Fibroblast of gingiva (primary cell): ENCODE results near the gene ZDHHC11B.
"Not testable (repeated sequence)": the region's sequence is repeated elsewhere in the genome, so short reads cannot be mapped to it uniquely, and the experiment has no call there.

ENCODE experiments used
- DNase-seq: peaks from one replicate; pipeline ENCODE4 v3.0.0-alpha.2; 2011; ENCODE audit warnings: low read depth

ZDHHC11B gene, protein sequence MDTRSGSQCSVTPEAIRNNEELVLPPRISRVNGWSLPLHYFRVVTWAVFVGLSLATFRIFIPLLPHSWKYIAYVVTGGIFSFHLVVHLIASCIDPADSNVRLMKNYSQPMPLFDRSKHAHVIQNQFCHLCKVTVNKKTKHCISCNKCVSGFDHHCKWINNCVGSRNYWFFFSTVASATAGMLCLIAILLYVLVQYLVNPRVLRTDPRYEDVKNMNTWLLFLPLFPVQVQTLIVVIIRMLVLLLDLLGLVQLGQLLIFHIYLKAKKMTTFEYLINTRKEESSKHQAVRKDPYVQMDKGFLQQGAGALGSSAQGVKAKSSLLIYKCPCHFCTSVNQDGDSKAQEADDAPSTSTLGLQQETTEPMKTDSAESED

DNA sequence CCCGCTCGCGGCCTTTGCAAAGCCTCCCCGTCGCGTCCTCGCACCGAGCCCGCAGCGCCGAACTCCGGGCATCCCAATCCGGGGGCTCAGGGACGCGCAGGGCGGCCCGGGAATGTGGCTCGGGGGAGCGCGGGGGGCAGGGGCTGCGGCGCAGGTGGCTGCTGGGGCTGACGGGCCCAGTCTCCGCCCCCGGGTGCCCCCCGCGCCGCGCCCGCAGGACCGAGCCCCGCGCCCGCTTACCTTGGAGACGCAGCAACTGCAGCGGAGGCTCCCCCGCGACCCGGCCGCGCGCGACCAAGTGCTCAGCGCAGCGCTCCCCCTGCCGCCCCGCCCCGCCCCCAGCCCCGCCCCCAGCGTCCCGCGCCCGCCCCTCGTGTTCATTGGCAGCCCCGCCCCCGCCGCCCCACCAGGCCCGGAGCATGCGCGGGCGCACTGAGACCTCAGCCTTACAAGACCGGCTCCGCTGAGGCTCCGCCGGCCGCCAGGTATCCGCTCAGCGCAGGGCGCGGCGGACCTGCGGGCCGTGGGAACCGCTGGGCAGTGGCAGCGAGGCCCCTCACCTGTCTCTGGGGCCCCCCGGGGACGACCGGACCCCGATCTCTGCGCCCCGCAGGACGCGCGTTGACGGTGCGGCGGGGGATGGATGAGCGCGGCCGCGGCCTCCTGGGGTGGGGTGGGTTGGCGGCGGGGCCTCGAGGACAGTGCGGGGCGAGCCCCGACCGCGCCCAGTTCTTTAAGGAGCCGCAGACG lies at the start of gene ZDHHC11B:
TSS of gene ZDHHC11B (minus strand) at position 302 of the 750 bp plus-strand sequence. CDS start 17,810 bp downstream, outside the sequence.
- DNase-seq = peak; percentile 38

DNA sequence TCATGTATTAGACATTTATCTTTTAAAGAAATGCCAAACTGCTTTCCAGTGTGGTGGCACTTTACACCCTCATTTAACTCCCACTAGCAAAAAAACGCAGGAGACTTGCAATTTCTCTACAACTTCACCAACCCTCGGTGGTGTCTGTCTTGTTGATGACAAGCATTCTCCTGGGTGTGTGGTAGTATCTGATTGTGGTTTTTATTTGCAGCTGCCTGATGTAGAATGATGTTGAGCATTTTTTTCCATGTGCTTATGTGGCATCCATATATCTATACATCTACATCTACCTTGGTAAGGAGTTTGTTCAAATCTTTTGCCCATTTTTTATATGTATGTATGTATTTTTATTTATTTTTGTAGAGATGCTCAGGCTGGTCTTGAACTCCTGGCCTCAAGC lies 49.5 kb upstream of the ZDHHC11B start:
- not testable (repeated sequence) for DNase-seq

DNA sequence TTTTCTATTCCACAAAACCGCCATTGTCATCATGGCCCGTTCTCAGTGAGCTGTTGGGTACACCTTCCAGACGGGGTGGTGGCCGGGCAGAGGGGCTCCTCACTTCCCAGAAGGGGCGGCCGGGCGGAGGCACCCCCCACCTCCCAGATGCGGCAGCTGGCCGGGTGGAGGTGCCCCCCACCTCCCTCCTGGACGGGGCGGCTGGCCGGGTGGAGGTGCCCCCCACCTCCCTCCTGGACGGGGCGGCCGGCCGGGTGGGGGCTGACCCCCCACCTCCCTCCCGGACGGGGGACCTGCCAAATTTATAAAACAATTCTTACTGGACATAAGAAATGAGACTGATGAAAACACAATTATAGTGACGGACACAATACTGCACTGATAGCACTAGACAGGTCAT lies 43.7 kb upstream of the ZDHHC11B start:
- DNase-seq = not testable (repeated sequence)

DNA sequence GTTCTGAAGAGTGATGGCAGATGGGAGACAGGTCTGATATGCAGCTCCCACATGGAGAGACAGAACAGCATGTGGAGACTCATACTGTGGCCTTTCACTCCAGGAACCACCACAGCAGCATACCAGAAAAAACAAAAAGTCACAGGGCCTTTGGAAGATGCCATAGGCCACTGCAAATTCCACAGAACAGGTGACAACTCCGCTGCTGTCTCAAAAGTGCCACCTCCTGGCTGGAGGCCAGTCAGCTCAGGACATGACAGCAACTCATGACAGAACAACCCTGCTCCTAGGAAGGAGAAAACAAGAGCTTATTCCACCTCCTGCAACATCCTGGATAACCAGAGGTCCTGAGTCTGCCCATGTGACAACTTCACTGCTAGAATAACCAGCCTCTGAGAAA lies 41.0 kb upstream of the ZDHHC11B start:
- DNase-seq = not testable (repeated sequence)

DNA sequence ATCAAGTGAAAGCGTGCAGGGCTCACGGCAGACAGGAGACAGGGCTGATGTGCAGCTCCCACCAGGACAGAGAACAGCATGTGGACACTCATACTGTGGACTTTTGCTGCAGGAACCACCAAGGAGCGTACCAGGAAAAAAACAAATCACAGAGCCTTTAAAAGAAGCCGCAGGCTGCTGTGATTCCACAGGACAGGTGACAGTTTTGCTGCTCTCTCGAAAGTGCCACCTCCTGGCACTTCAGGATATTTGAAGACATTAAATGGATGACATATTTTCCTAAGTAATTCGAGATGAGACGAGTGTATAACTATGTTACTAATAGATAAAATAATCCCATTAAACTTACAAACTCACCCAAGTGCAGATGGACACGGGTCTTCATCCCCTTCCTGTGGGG lies 37.0 kb upstream of the ZDHHC11B start:
- DNase-seq = no peak

DNA sequence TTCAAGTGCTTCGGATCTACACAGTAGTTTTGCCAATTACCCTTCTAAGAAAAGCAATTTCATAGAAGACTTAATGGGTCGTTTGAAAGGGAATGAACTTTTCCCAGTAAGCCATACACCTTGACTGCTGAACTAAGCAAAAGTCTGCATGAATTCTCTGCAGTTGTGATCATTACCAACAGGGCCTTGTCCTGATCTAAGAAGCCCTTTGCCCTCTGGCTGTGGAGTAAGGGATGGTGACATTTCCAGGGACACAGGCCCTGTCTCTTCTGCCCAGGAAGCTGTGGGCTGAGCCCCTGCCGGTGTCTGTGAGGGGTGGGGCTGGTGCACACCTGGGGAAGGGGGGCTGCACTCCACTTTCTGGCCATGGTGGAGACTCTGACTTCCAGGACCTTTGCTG lies 35.7 kb upstream of the ZDHHC11B start:
- DNase-seq = no peak

DNA sequence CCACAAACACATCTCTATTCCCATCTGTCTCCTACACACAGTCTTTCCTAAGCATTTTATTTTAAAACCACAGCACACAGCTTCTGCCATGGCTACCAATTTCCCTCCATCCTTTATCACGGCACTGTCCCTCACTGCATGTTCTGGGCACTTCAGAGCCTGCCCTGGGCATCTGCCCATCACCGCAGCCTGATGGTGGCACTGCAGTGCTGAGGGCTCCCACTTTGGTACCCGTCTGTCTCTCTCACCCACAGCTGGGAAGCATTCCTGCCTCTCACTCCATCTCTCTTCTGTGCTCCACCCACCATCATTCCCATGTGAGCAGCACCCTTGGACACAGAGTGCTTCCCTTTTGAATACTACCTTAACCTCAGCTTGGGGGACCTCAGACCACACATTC lies 34.5 kb upstream of the ZDHHC11B start:
- DNase-seq = no peak

DNA sequence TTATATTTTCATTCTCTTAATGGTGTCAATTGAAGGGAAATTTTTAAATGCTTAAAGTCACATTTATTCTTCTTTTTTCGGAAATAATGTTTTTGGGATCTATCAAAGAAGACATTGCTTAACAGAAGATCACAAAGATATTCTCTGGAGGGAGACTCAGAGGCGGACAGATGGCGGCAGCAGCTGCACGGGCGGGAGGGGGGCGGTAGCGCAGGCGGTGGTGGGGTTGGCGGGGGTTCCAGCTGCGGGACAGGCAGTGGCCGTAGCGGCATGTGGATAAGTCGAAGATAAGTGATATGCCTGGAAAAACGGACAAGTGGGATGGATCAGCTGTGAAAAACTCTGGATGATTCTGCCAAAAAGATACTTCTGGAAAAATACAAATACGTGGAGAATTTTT lies 31.6 kb upstream of the ZDHHC11B start:
- no peak for DNase-seq

DNA sequence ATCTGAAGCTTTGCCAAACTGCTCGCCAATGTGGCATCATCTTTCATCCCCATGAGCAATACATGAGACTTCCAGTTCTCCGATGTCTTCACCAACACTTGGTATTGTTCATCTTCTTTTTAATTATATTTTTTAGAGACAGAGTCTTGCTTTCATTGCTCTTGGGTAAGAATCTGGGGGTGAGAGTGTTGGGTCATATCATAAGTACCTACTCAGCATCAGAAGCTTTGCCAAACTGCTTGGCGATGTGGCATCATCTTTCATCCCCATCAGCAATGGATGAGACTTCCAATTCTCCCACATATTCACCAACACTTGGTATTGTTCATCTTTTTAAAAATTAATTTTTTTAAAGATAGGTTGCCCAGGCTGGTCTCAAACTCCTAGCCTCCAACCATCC lies 30.9 kb upstream of the ZDHHC11B start:
- DNase-seq = no peak

DNA sequence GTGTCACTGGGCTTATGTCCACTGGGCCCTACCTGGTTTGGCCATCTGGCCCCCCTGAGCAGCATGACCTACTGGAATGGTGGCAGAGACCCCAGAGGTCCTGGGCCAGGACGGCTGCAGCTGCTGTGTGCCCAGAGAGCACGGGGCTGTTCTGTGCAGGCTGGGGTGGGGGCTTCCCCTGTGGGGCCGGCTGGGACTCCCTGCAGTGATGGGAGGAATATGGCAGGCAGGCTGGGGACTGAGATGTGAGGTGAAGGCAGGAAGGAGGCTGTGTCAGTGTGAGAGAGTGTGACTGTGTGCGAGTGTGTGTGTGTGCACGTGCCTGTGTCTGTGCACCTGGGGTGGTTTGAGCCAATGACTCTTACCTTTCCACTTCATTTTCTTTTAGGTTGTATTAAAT lies 29.0 kb upstream of the ZDHHC11B start:
- DNase-seq = not testable (repeated sequence)

DNA sequence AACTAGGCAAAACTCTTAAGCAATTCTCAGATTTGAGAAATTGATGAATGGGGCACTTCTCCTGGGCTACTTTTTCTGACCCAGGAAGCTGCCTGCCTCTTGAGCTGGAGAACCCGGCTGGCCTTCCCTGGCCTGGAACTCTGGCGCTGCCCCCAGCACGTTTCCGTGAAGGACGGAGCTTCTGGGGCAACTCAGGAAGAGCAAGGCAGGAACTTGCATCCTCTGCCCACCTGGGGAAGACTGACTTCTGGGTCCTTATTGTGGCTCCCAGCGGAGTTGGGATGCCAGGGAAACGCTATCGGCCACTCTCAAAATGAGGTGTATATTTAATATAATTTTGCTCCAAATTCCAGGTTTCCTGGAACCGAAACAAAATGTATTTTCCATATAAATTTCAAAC lies 26.9 kb upstream of the ZDHHC11B start:
- DNase-seq = not testable (repeated sequence)

DNA sequence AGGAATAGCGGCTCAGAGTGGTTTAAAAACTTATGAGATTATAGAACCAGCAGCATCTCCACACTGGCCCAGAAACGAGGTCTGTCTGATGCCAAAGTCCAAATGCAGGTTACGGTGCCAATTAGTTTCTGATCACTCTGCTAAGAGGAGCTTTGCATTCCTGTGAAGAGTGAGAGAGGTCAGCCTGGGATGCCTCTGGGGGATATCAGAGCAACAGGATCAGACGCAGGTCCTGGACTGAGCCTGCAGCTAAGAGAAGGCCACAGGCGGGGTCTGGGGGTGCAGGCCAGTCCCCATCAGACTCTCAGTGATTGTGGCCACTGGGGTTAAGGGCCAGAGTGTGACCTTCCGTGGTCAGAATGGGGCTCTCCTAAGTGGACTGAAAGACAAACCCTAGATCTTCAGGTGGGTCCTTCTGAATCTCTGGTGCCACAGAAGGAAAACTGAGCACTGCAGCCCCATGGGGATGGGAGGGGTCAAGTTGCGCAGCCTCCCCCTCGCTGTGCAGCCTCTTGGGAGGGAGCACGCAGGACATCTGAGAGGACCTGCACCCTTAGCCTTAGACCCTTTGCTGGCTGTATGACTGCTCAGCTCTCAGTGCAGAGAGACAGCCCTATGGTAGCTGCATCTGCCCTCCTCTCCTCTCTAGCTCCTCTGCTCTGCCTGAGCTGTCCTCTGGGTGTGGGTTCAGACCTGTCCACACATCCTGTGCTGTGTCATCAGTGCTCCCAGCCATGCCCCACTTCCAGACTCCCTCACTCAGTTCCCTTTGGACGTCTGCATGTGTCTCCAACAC lies 23.4 kb upstream of the ZDHHC11B start:
- DNase-seq = not testable (repeated sequence)

DNA sequence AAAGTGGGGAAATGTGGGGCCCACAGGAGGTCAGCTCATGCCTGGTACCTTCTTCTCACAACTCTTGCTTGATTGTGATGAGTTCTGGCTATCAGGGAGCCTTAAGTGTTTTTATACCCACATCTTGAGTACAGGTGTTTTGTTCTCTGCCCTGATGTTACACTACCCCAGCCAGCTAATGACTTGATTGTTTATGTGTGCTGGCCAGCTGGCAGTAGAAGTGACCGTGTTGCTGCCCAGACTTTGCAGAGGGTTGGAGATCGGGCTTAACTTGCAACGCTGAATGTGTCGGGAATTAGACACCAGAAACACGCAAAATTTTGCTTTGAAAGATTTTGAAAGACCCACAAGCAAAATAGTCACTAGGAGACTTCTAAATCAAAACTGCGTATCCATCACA lies 16.9 kb upstream of the ZDHHC11B start:
- no peak for DNase-seq

DNA sequence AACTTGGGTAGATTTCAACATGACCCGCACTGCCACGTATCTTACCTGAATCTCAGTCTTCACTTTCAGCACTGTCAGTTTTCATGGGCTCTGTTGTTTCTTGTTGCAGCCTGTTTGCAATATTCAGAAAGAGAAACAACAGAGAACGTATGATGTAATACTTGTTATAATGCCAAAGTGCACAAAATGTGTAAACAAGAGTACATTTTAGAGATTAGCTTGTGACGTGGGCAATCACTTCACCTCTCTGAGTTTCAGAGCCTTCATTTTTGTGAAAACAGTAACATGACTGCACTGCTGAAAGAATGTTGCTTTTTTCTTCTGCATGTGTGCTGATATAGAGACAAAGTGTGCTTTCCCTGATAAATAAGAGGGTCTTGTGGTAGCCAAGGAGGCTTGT lies 16.5 kb upstream of the ZDHHC11B start:
- DNase-seq = not testable (repeated sequence)

DNA sequence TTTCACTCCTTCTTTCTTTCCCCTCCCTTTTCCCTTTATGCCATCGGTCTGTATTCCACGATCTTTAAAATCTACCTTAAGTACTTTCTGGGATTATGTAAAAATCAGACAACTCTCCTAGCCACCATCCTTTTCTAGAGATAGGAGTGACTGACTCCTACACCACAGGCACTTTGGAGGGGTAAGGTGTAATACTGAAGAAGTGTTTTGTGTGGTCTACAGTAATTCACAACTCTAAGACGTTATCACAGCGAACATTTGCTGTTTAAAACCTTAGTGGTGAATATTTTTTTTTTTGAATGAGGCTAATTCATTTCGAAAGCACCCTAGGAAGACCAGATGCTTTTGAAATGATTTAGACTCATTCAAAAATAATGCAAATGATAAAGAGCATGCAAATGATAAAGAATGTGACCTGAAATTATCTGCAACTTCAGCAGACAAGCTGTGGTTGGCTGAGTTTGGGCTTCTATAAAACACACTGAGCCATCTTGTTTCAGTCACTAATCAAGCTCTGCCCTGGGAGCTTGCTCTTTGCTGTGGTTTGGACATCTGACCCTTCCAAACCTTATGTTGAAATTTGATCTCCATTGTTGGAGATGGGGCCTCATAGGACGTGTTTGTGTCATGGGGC lies 14.1 kb upstream of the ZDHHC11B start:
- not testable (repeated sequence) for DNase-seq

DNA sequence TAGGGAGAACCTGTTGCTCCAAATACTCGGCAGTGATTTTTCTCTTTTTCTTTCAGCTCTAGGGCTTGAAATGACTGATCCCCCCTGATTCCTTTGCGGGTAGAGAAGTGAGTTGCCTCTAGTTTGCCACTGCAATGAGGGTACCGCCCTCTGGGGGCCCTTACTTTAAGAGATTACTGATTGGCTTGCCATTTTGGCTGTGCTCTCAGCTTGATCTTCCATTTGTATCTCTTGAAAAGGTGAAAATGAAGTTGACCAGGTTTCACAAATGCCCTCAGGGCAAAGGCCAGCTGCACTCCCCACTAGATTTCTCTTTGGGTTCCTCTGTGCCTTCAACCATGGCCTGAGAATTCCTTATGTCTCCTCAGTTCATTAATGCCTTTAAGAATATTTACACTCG lies 13.5 kb upstream of the ZDHHC11B start:
- DNase-seq = not testable (repeated sequence)

DNA sequence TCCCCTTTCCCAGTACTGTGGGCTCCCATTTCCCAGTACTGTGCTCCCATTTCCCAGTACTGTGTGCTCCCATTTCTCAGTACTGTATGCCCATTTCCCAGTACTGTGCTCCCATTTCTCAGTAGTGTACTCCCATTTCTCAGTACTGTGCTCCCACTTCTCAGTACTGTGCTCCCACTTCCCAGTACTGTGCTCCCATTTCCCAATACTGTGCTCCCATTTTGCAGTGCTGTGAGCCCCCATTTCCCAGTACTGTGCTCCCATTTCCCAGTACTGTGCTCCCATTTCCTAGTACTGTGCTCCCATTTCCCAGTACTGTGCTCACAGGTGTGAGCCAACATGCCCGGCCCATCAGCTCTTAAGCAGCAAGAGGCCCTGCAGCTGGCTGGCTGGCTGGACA lies 11.3 kb upstream of the ZDHHC11B start:
- not testable (repeated sequence) for DNase-seq

DNA sequence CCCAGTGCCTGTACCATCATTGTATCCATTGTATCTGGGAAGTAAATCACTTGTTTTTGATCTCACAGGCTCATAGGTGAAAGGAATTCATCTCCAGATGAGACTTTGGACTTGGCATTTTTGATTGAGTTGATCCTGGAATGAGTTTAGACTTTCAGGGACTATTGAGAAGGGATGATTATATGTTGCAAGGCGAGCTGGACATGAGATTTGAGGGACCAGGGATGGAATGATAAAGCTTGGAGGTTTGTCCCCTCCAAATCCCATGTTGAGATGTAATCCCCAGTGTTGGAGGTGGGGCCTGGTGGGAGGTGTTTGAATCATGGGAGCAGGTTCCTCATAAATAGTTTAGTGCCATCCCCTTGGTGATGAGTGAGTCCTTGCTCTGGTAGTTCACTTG lies 10.4 kb upstream of the ZDHHC11B start:
- DNase-seq = not testable (repeated sequence)

DNA sequence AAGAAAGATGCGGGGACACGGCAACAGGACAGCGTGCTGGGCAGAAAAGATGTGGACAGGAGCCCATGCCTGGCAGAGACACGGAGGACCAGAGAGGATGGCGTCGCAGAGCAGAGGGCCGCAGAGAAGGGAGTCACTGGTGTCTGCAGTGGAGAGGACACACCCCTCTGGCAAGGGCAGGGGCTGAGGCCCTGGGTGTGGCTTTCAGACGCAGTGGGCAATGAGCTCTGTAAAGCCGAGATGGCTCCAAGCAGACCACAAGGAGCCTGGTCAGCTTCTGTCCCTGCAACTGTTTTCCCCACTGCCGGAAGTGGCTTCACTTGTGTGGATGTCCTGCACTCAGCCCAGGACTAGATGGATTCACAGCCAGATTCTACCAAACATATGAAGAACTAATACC lies 4.2 kb upstream of the ZDHHC11B start:
- DNase-seq = not testable (repeated sequence)

DNA sequence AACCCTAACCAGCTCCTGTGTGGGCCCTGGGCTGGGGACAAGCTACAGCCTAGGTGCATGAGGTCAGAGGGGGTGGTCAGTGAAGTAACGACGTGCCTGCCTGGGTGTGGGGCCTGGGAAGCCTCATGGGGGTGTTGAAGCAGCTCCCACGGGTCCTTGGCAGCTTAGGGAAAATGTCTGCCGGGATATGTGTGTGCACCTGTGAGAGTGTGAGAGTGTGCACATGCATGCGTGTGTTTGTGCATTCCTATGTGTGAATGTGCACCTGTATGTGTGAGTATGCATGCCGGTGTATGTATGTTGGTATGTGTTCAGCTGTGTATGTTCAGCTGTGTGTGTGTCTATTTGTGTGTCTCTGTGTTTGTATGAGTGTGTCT lies 3.3 kb upstream of the ZDHHC11B start:
- not testable (repeated sequence) for DNase-seq

DNA sequence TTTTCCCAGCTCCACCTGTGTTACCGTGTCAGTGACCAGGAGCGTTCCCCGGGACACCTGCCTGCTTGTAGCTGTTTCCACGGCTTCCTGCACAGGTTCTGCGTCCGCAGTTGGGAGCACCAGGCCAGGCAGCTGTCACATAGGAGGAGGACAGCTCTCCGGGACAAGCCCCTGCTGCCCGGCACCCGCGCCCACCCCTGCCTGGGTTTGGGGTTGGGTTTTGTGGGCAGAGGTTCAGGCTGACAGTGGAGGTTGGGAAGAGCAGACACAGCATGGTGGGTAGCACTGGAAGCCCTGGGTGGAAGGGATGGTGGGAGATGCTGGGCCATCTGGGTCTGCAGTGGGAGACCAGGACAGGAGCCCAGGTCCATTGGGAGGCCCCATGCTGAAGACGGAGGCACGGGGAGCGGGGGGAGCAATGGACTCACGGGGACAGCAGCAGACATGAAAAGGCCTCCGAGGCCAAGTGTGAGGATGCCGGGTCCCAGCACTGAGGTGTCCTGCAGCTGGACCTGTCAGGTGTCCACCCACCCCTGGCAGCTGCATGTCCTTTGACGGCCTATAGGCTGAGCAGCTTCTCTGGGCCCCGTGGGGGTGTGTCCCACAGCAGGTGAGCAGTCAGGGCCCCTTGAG lies 2.8 kb upstream of the ZDHHC11B start:
- DNase-seq = not testable (repeated sequence)
